ENCODE data around the gene ZNF778.

GRCh38 chr16:89184677-89184932, 32.9 kb upstream of the ZNF778 start:
- no peak for TF ChIP-seq SIN3A (IDR thresholded peaks at IDR 0.05; ENCODE audit: borderline replicate concordance, insufficient read depth, low read length)
- no peak for TF ChIP-seq FOXP2 (optimal IDR thresholded peaks at IDR 0.05; ENCODE audit: borderline replicate concordance, extremely low read depth, extremely low read length, insufficient read depth)
- TF ChIP-seq POLR2AphosphoS5 (IDR thresholded peaks at IDR 0.05; ENCODE audit: low read depth, low read length): no peak
- TF ChIP-seq REST (IDR thresholded peaks at IDR 0.05; ENCODE audit: insufficient read depth in 1 of 2, low read depth in 2 of 2, low read length in 2 of 2): no peak
- TF ChIP-seq TAF1 (IDR thresholded peaks at IDR 0.05; ENCODE audit: borderline replicate concordance, insufficient read depth, low read length): no peak
